Activated T-cell treated with anti-CD3 and anti-CD28 coated beads, Interleukin-2, amount 50 U/mL, for 24 hours (primary cell): ENCODE results near the gene DLG2.

Source experiments
- DNase-seq: peaks from one replicate; pipeline ENCODE4 v3.0.0-alpha.2; 2020
- H3K27ac Mint-ChIP-seq: 2 replicates; pipeline ENCODE4 v1.8.0; 2020; ENCODE audit warnings: mild to moderate bottlenecking, mixed read lengths
- H3K27me3 Mint-ChIP-seq: 2 replicates; pipeline ENCODE4 v1.8.0; 2020; ENCODE audit warnings: mixed read lengths
- H3K36me3 Mint-ChIP-seq: 2 replicates; pipeline ENCODE4 v1.8.0; 2020; ENCODE audit warnings: low read depth, mixed read lengths
- H3K4me1 Mint-ChIP-seq: 2 replicates; pipeline ENCODE4 v1.8.0; 2020; ENCODE audit warnings: low read depth, mixed read lengths
- H3K4me3 Mint-ChIP-seq: 2 replicates; pipeline ENCODE4 v1.8.0; 2020; ENCODE audit warnings: mild to moderate bottlenecking, moderate library complexity, mixed read lengths
- H3K9me3 Mint-ChIP-seq: 2 replicates; pipeline ENCODE4 v1.8.0; 2020; ENCODE audit warnings: mixed read lengths

The DLG2 gene

DNA sequence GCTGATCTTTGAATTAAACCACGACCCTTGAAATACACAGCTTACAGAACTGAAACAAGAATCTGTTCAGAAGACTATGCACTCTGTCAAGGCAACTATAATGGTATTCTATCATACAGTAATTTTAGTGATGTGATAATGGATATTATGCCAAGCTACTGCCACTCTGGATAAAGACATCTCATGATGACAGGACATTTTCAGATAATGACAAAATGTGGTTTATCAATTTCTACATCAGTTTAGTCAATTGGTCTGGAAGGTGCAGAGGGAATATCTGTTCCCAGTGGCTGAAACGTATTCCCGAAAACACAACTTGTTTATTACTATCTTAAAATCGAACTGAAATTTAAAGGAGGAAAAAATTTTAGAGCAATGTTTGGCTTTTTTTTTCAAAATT is 1331.3 kb downstream of the DLG2 start:
- Mint-ChIP-seq H3K36me3 (no peaks in the 10 kb centered on the region), H3K4me3 (no peak overlapping the region), H3K9me3 (peaks cover 15% of the 10 kb centered on the region), H3K27ac (no peak overlapping the region), H3K4me1 (no peaks in the 10 kb centered on the region), H3K27me3 (no peaks in the 10 kb centered on the region)
- DNase-seq: no peak

DNA sequence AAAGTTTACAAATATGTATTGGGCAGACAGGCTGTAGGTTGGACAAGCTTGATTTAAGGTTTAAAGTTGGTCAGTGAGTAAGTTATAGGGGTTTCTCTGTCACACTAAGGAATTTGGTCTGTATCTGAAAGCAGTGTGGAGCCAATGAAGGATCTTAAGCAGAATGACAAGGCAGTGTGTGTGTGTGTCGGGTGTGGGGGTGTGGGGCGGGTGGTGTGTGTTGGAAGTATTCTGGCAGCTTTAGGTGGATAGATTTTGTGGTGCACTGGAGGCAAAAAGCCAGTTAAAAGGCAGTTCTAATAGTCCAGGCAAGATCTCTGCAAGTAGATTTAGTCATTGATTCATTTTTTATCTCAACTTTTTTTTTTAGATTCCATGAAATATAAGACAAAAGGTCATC is 1334.2 kb downstream of the DLG2 start:
- H3K36me3 Mint-ChIP-seq: no peaks in the 10 kb centered on the region
- no peaks in the 10 kb centered on the region for H3K27me3 Mint-ChIP-seq
- peaks cover 3% of the 10 kb centered on the region for H3K4me1 Mint-ChIP-seq
- no peak for DNase-seq
- no peak overlapping the region for H3K4me3 Mint-ChIP-seq
- no peak overlapping the region for H3K27ac Mint-ChIP-seq
- H3K9me3 Mint-ChIP-seq: peaks cover 18% of the 10 kb centered on the region

GRCh38 chr11:84292006-84292405 is 1335.1 kb downstream of the DLG2 start:
- H3K9me3 Mint-ChIP-seq: peaks cover 18% of the 10 kb centered on the region
- no peaks in the 10 kb centered on the region for H3K36me3 Mint-ChIP-seq
- no peak overlapping the region for H3K27ac Mint-ChIP-seq
- no peak for DNase-seq
- H3K27me3 Mint-ChIP-seq: no peaks in the 10 kb centered on the region
- H3K4me1 Mint-ChIP-seq: peaks cover 3% of the 10 kb centered on the region
- H3K4me3 Mint-ChIP-seq: no peak overlapping the region

GRCh38 chr11:84290647-84291046 is 1336.5 kb downstream of the DLG2 start:
- Mint-ChIP-seq H3K4me3 (no peak overlapping the region), H3K36me3 (no peaks in the 10 kb centered on the region), H3K9me3 (peaks cover 20% of the 10 kb centered on the region), H3K27ac (no peak overlapping the region), H3K27me3 (no peaks in the 10 kb centered on the region), H3K4me1 (peaks cover 3% of the 10 kb centered on the region)
- DNase-seq: no peak

DNA sequence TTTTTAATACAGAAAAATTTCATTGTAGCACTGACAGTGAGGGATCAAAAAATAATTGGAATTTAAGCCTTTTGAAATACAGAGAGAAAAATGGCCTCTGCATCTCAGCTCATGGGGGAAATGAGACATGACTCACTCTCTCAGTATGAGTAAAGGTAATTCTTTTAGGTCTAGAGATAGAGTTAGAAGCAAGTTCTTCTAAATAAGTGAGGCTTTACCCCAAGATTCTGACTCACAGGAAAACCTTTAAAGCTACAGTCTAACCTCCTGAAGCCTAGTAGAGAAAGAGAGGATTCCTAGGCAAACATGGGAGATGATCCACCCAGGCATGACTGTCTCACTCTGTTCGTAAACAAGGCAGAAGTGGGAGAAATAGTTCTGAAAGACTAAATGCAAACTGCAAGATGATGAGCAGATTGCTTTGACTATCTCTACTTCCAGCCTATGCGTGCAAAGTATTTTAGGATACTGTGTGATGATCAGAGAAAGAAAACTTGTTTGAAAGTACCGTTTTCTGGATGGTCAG is 1337.7 kb downstream of the DLG2 start:
- H3K9me3 Mint-ChIP-seq: peaks cover 17% of the 10 kb centered on the region
- H3K36me3 Mint-ChIP-seq: no peaks in the 10 kb centered on the region
- DNase-seq: no peak
- peaks cover 3% of the 10 kb centered on the region for H3K4me1 Mint-ChIP-seq
- no peaks in the 10 kb centered on the region for H3K27me3 Mint-ChIP-seq
- H3K27ac Mint-ChIP-seq: no peak overlapping the region
- no peak overlapping the region for H3K4me3 Mint-ChIP-seq

DNA sequence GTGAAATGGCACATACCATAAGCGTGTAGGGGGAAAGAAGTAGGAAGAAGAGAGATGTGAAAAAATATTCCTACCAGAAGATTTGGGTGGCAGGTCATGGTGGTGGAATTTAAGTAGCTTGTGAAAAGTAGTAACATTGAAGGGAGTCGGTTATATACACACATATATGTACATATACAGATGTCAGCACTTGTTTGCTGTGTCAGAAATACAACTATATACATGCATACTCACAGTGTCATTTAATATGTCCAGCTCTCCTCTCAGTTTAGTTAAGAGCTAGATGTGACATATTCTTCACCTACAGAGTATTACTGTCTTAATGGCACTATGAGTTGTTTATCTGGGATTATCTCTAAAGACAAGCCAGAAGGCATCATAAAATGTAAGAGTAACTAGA is 1353.6 kb downstream of the DLG2 start:
- Mint-ChIP-seq H3K27me3 (no peaks in the 10 kb centered on the region), H3K4me3 (no peak overlapping the region), H3K36me3 (no peaks in the 10 kb centered on the region), H3K4me1 (no peaks in the 10 kb centered on the region), H3K27ac (no peak overlapping the region), H3K9me3 (peaks cover 30% of the 10 kb centered on the region)
- DNase-seq: no peak

GRCh38 chr11:84270466-84270865 is 1356.7 kb downstream of the DLG2 start:
- H3K9me3 Mint-ChIP-seq: peaks cover 26% of the 10 kb centered on the region
- no peak overlapping the region for H3K27ac Mint-ChIP-seq
- no peaks in the 10 kb centered on the region for H3K4me1 Mint-ChIP-seq
- no peak overlapping the region for H3K4me3 Mint-ChIP-seq
- no peaks in the 10 kb centered on the region for H3K36me3 Mint-ChIP-seq
- no peaks in the 10 kb centered on the region for H3K27me3 Mint-ChIP-seq
- DNase-seq: no peak

GRCh38 chr11:84264066-84264465 is 1363.1 kb downstream of the DLG2 start:
- H3K4me1 Mint-ChIP-seq: no peaks in the 10 kb centered on the region
- no peak overlapping the region for H3K27ac Mint-ChIP-seq
- peaks cover 11% of the 10 kb centered on the region for H3K9me3 Mint-ChIP-seq
- H3K36me3 Mint-ChIP-seq: no peaks in the 10 kb centered on the region
- no peaks in the 10 kb centered on the region for H3K27me3 Mint-ChIP-seq
- DNase-seq: no peak
- H3K4me3 Mint-ChIP-seq: no peak overlapping the region

DNA sequence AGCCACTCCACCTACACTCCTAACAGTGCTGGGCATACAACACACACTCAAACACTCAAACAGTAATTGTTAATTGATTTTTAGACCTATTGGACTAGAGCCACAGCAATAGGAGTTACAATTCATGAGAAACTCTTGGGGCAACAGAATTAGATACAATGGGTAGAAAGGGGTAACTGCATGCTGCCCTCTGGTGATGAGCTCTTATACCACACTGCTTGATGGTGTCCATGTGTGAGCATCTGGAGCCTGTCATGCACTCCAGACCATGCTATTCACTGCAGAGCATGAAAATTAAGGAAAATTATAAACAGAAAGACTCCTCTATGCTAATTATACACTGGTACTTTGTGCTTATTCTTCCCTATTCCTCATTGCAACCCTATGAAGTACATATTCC is 1365.4 kb downstream of the DLG2 start:
- no peaks in the 10 kb centered on the region for H3K36me3 Mint-ChIP-seq
- no peaks in the 10 kb centered on the region for H3K27me3 Mint-ChIP-seq
- H3K9me3 Mint-ChIP-seq: peaks cover 7% of the 10 kb centered on the region
- H3K4me3 Mint-ChIP-seq: no peak overlapping the region
- no peak overlapping the region for H3K27ac Mint-ChIP-seq
- H3K4me1 Mint-ChIP-seq: no peaks in the 10 kb centered on the region
- no peak for DNase-seq

DNA sequence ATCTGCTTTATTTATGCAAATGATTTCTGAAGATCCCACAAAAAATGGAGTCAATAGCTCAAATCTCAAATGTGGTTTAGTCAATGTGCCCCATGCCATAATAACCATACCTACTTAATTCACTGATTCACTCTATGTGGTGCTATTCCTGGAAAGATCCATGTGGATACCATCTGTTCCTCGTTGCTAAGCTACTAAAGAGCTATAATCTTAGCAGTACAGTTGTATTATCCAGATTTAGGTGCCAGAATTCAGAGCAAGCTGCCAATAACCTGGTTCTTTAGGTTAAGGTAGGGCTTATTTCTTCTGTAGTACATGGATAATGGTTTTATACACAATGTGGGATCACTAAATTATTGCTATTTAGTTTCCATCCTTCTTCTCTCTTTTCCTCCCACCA is 1366.3 kb downstream of the DLG2 start:
- Mint-ChIP-seq H3K4me3 (no peak overlapping the region), H3K4me1 (no peaks in the 10 kb centered on the region), H3K9me3 (peaks cover 7% of the 10 kb centered on the region), H3K27me3 (no peaks in the 10 kb centered on the region), H3K27ac (no peak overlapping the region), H3K36me3 (no peaks in the 10 kb centered on the region)
- no peak for DNase-seq

- Mint-ChIP-seq H3K9me3 (peaks cover 12% of the 10 kb centered on the region), H3K4me1 (no peaks in the 10 kb centered on the region), H3K27ac (no peak overlapping the region), H3K36me3 (no peaks in the 10 kb centered on the region), H3K4me3 (no peak overlapping the region), H3K27me3 (no peaks in the 10 kb centered on the region)
- no peak for DNase-seq
Observed at GRCh38 chr11:84256618-84257017, 1370.5 kb downstream of the DLG2 start.

- H3K4me3 Mint-ChIP-seq: no peak overlapping the region
Observed at GRCh38 chr11:84255483-84255882, 1371.7 kb downstream of the DLG2 start.

DNA sequence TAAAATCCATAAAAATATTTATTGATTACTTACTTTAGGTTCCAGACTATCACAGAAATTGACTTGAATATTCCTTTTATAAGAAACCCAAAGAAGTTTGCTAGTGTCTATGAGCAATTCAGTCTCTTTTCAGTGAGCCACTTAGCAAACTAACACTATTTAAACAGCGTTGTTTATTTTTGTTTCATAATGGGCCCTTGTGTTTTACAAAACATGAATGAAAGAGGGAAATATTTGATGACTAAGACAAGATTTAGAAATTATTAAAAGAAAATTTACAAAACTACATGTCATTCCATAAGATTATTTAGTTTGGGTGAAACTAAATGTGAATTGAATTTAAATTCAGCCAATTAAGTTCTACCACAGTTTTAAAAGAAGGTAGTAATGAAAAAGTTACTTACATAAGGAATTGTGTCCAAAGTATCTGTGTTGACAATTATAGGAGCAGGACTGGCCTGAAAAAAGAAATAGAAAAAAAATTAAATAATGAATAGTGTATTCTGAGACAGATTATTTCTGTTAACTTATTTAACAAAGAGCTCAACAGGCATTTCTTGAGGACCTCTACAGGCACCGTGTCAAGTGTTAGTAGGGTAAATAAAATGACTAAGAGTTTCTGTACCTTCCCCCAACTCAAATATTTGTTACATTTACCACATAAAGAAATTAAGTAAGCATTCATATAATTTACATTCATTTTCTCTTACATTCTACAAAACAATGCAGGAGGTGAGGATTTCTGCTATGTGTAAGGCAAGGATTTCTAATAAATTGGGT is 1376.1 kb downstream of the DLG2 start:
- H3K9me3 Mint-ChIP-seq: peaks cover 18% of the 10 kb centered on the region
- H3K36me3 Mint-ChIP-seq: no peaks in the 10 kb centered on the region
- no peaks in the 10 kb centered on the region for H3K4me1 Mint-ChIP-seq
- H3K4me3 Mint-ChIP-seq: no peak overlapping the region
- no peak for DNase-seq
- no peak overlapping the region for H3K27ac Mint-ChIP-seq
- no peaks in the 10 kb centered on the region for H3K27me3 Mint-ChIP-seq

More at GRCh38 chr11:84255483-84255882, 1371.7 kb downstream of the DLG2 start:
- H3K27me3 Mint-ChIP-seq: no peaks in the 10 kb centered on the region
- no peak overlapping the region for H3K27ac Mint-ChIP-seq
- no peaks in the 10 kb centered on the region for H3K36me3 Mint-ChIP-seq
- DNase-seq: no peak
- H3K9me3 Mint-ChIP-seq: peaks cover 11% of the 10 kb centered on the region
- no peaks in the 10 kb centered on the region for H3K4me1 Mint-ChIP-seq

GRCh38 chr11:84249344-84250135 is 1377.6 kb downstream of the DLG2 start:
- Mint-ChIP-seq H3K27me3 (no peaks in the 10 kb centered on the region), H3K36me3 (no peaks in the 10 kb centered on the region), H3K9me3 (peaks cover 10% of the 10 kb centered on the region), H3K27ac (no peak overlapping the region), H3K4me1 (no peaks in the 10 kb centered on the region), H3K4me3 (no peak overlapping the region)
- DNase-seq: no peak

DNA sequence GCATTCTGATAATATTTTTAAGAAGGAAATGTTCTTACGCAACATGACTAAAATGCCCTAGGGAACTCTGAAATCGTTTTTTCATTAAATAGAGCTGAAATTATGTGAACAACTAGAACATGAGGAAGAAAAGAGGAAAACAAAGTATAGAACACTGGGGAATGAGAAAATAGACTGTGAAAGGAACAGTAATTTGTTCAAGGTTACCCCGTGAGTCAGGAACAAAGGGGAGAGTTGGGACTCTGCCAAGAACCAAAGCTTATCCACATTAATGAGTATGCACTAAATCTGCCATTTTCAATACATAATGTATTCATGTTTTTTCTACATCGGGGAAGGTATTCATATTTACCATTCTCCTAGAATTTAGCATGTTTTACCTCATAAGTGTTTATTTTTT is 1379.2 kb downstream of the DLG2 start:
- no peaks in the 10 kb centered on the region for H3K4me1 Mint-ChIP-seq
- DNase-seq: no peak
- no peaks in the 10 kb centered on the region for H3K27me3 Mint-ChIP-seq
- peaks cover 10% of the 10 kb centered on the region for H3K9me3 Mint-ChIP-seq
- no peak overlapping the region for H3K4me3 Mint-ChIP-seq
- no peak overlapping the region for H3K27ac Mint-ChIP-seq
- no peaks in the 10 kb centered on the region for H3K36me3 Mint-ChIP-seq
